HepG2 (cell line): ENCODE data around the gene SLC16A11. TPM values are rescaled to one million over a fixed set of nuclear protein-coding genes. Genes with fewer than 3 reads are reported as not detected.

Source experiments
- DBP ChIP-seq: sonication (generic); formaldehyde crosslinking; IDR thresholded peaks from 2 replicates; pipeline ENCODE4 v1.4.0; 2020; ENCODE audit warnings: missing genetic modification reagents; ENCODE audit errors: not compliant biosample characterization
- HHEX ChIP-seq: IDR thresholded peaks from 2 replicates; pipeline ENCODE4 v1.6.1; 2016; ENCODE audit warnings: control low read depth
- JARID2 ChIP-seq: sonication (generic); formaldehyde crosslinking; IDR thresholded peaks from 2 replicates; pipeline ENCODE4 v1.8.1; 2023; ENCODE audit warnings: missing genetic modification reagents, inconsistent platforms; ENCODE audit not compliant: insufficient replicate concordance
- MEF2D ChIP-seq: sonication (generic); formaldehyde crosslinking; IDR thresholded peaks from 2 replicates; pipeline ENCODE4 v1.5.1; 2020; ENCODE audit warnings: mild to moderate bottlenecking, missing genetic modification reagents
- MXD3 ChIP-seq: IDR thresholded peaks from 2 replicates; pipeline ENCODE4 v1.6.1; 2016; ENCODE audit warnings: mild to moderate bottlenecking, missing biosample characterization, missing genetic modification reagents
- NKX3-1 ChIP-seq: sonication (generic); formaldehyde crosslinking; IDR thresholded peaks from 2 replicates; pipeline ENCODE4 v1.5.0; 2020; ENCODE audit warnings: missing genetic modification reagents
- SNAPC2 ChIP-seq: sonication (generic); formaldehyde crosslinking; IDR thresholded peaks from 2 replicates; pipeline ENCODE4 v1.8.1; 2022; ENCODE audit warnings: mild to moderate bottlenecking, missing genetic modification reagents
- ZBTB33 ChIP-seq: sonication (generic); formaldehyde crosslinking; IDR thresholded peaks from 2 replicates; pipeline ENCODE4 v1.4.0; 2020; ENCODE audit warnings: missing genetic modification reagents
- ZBTB39 ChIP-seq: sonication (generic); formaldehyde crosslinking; IDR thresholded peaks from 2 replicates; pipeline ENCODE4 v1.5.0; 2020; ENCODE audit warnings: missing genetic modification reagents
- ZKSCAN8 ChIP-seq: IDR thresholded peaks from 2 replicates; pipeline ENCODE4 v1.6.1; 2016; ENCODE audit warnings: borderline replicate concordance, missing genetic modification reagents, missing compliant biosample characterization
- ZNF253 ChIP-seq: sonication (generic); formaldehyde crosslinking; IDR thresholded peaks from 2 replicates; pipeline ENCODE4 v1.8.0; 2022; ENCODE audit warnings: mild to moderate bottlenecking, missing genetic modification reagents, borderline replicate concordance
- ZNF33A ChIP-seq: sonication (generic); formaldehyde crosslinking; IDR thresholded peaks from 2 replicates; pipeline ENCODE4 v1.5.1; 2020; ENCODE audit warnings: missing genetic modification reagents, mild to moderate bottlenecking, moderate library complexity, borderline replicate concordance
- ZNF431 ChIP-seq: sonication (generic); formaldehyde crosslinking; IDR thresholded peaks from 2 replicates; pipeline ENCODE4 v1.9.0; 2022; ENCODE audit warnings: missing genetic modification reagents, low read depth, mild to moderate bottlenecking, borderline replicate concordance
- ZNF563 ChIP-seq: sonication (generic); formaldehyde crosslinking; IDR thresholded peaks from 2 replicates; pipeline ENCODE4 v1.8.0; 2022; ENCODE audit warnings: mild to moderate bottlenecking, moderate library complexity, missing genetic modification reagents
- ZNF674 ChIP-seq: sonication (generic); formaldehyde crosslinking; IDR thresholded peaks from 2 replicates; pipeline ENCODE4 v1.5.0; 2020; ENCODE audit warnings: low read depth, mild to moderate bottlenecking, missing genetic modification reagents
- ZNF691 ChIP-seq: sonication (generic); formaldehyde crosslinking; IDR thresholded peaks from 2 replicates; pipeline ENCODE4 v1.4.0; 2020; ENCODE audit warnings: missing genetic modification reagents, low read depth, mild to moderate bottlenecking, borderline replicate concordance
- ZNF761 ChIP-seq: sonication (generic); formaldehyde crosslinking; conservative IDR thresholded peaks from 2 replicates; pipeline ENCODE4 v1.4.0; 2020; ENCODE audit warnings: mild to moderate bottlenecking, missing genetic modification reagents
- ZNF800 ChIP-seq: sonication (generic); formaldehyde crosslinking; IDR thresholded peaks from 2 replicates; pipeline ENCODE4 v1.4.0; 2020; ENCODE audit warnings: missing genetic modification reagents
- ZSCAN30 ChIP-seq: sonication (generic); formaldehyde crosslinking; IDR thresholded peaks from 2 replicates; pipeline ENCODE4 v1.5.0; 2020; ENCODE audit warnings: mild to moderate bottlenecking, missing genetic modification reagents
- polyA plus RNA-seq, 8 experiments: library from polyadenylated mRNA; depleted of rRNA in 3 of 8; stranded (reverse) in 7 of 8; unstranded in 1 of 8; fragments of >200 nt; fragmentation: Illumina TruSeq in 4 of 8; extraction: Trizol in 4 of 8; gene quantifications; 2 replicates each; pipeline versions ENCODE4 v1.2.1 to v1.2.3, GENCODE V29; 2011 to 2016; ENCODE audit warnings: low read depth in 4 of 8, missing spikeins in 1 of 8, mixed read lengths in 1 of 8; ENCODE audit not compliant: insufficient read depth in 1 of 8
- total RNA-seq, 5 experiments: library from RNA; depleted of rRNA; stranded (reverse); fragments of >200 nt; fragmentation: Illumina TruSeq; extraction: Trizol; gene quantifications; 2 replicates each; pipeline ENCODE4 v1.2.3, GENCODE V29; 2016; ENCODE audit warnings: low read depth in 1 of 5

The SLC16A11 gene
- total and polyA plus RNA-seq, 2 of the 13 experiments (the other 11 are each of a cell fraction or from before 2014, with no cell fraction given) = not detected

- TF ChIP-seq ZNF431 = peak; percentile 35; the same call in 1 of the 2 replicates
- TF ChIP-seq JARID2 (CRISPR knock-in tag) = no peak
- 0 out of 2 replicates have a peak, but pooled peaks have one; percentile 48 for TF ChIP-seq SNAPC2 (CRISPR knock-in tag)
- TF ChIP-seq ZSCAN30 (CRISPR knock-in tag) = peak; percentile 3; the same call in 1 of the 2 replicates
- no peak for TF ChIP-seq ZKSCAN8
- TF ChIP-seq ZNF253 (CRISPR knock-in tag) = no peak
- TF ChIP-seq MXD3 (CRISPR knock-in tag) = peak; percentile 41; the same call in 1 of the 2 replicates
- no peak for TF ChIP-seq ZBTB33 (CRISPR knock-in tag)
- no peak for TF ChIP-seq DBP (CRISPR knock-in tag)
- 0 out of 2 replicates have a peak, but pooled peaks have one; percentile 26 for TF ChIP-seq ZBTB39
- TF ChIP-seq ZNF691 (CRISPR knock-in tag) = peak; percentile 77
- TF ChIP-seq ZNF563 (CRISPR knock-in tag) = no peak
- no peak for TF ChIP-seq ZNF33A (CRISPR knock-in tag)
- peak; percentile 75; the same call in 1 of the 2 replicates for TF ChIP-seq MEF2D (CRISPR knock-in tag)
- no peak for TF ChIP-seq HHEX (CRISPR knock-in tag)
- TF ChIP-seq ZNF674 = no peak
- 0 out of 2 replicates have a peak, but pooled peaks have one; percentile 20 for TF ChIP-seq ZNF800 (CRISPR knock-in tag)
- TF ChIP-seq ZNF761 (CRISPR knock-in tag) = no peak
- TF ChIP-seq NKX3-1 (CRISPR knock-in tag) = 0 out of 2 replicates have a peak, but pooled peaks have one; percentile 10
Observed at GRCh38 chr17:7035591-7036368, 8.1 kb downstream of the SLC16A11 start, which contains the start of gene SLC16A13 (continued).
